GM12891 (cell line): ENCODE results near the gene LMX1A.

Source experiments
- PAX5 ChIP-seq: IDR thresholded peaks from 2 replicates; pipeline ENCODE4 v1.6.1; 2011; ENCODE audit warnings: low read length, moderate library complexity, mild to moderate bottlenecking; ENCODE audit not compliant: insufficient read depth, severe bottlenecking
- POLR2A ChIP-seq: IDR thresholded peaks from 2 replicates; pipeline ENCODE4 v1.6.1; 2011; ENCODE audit warnings: low read depth, low read length, control low read depth
- POLR2AphosphoS5 ChIP-seq: IDR thresholded peaks from 2 replicates; pipeline ENCODE4 v1.6.1; 2011; ENCODE audit warnings: low read depth, low read length, control low read depth
- POU2F2 ChIP-seq: IDR thresholded peaks from 2 replicates; pipeline ENCODE4 v1.6.1; 2011; ENCODE audit warnings: low read depth, mild to moderate bottlenecking, control low read depth, low read length, moderate library complexity
- SPI1 ChIP-seq: IDR thresholded peaks from 2 replicates; pipeline ENCODE4 v1.6.1; 2011; ENCODE audit warnings: low read depth, low read length, control low read depth
- TAF1 ChIP-seq: IDR thresholded peaks from 2 replicates; pipeline ENCODE4 v1.6.1; 2011; ENCODE audit warnings: low read depth, low read length, control low read depth

GRCh38 chr1:165354739-165355138, 1.8 kb downstream of the LMX1A start:
- TF ChIP-seq POLR2A (no peak), SPI1 (no peak), TAF1 (no peak), POLR2AphosphoS5 (no peak), PAX5 (no peak), POU2F2 (no peak)
